Ishikawa (cell line): ENCODE data around the gene CPEB4.

Source experiments
- CEBPB ChIP-seq: IDR thresholded peaks from 2 replicates; pipeline ENCODE4 v1.6.1; 2012
- EP300 ChIP-seq: IDR thresholded peaks from 2 replicates; pipeline ENCODE4 v1.6.1; 2012; ENCODE audit warnings: borderline replicate concordance
- RAD21 ChIP-seq: IDR thresholded peaks from 2 replicates; pipeline ENCODE4 v1.6.1; 2012; ENCODE audit warnings: low read depth
- REST ChIP-seq: IDR thresholded peaks from 2 replicates; pipeline ENCODE4 v1.6.1; 2012; ENCODE audit warnings: low read depth, mild to moderate bottlenecking
- TF ChIP-seq, protein P1 (sequence below): IDR thresholded peaks from 2 replicates; pipeline ENCODE4 v1.6.1; 2012

DNA sequence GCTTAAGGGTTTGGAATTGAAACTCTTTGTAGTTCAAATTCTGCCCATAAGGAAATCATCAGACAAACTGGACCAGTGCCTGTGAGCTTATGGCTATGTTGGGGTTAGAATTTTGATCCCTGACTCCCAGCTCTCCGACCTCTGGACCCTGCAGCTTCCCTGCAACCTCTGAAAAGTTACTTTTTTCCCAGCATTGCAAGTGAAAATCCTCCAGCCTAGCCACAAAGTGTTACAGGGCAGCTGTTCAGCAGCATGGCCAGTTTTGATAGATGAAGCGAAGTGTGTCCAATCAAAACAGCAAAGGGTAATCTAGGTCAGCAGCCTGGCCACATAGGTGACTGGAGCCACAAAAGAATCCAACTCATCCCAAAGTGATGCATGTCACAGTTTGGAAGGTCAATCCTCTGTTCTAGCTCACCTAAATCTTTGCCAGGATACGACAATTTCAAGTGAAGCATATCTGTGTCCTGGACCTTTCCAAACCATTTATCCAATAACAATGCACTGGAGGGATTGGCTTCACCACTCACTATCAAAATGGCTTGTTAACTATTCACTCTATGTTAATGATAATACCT is 4.7 kb upstream of the CPEB4 start:
- TF ChIP-seq CEBPB, result no peak
- TF ChIP-seq RAD21, result no peak
- TF ChIP-seq, protein P1, sequence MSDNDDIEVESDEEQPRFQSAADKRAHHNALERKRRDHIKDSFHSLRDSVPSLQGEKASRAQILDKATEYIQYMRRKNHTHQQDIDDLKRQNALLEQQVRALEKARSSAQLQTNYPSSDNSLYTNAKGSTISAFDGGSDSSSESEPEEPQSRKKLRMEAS, result no peak
- no peak for TF ChIP-seq EP300
- no peak for TF ChIP-seq REST
